GM18526 (cell line): ENCODE data around the gene OSBP2.

Experiments
- POLR2A ChIP-seq: IDR thresholded peaks from 3 replicates; pipeline ENCODE4 v1.6.1; 2011; ENCODE audit not compliant: insufficient read length; ENCODE audit errors: extremely low read depth

Gene OSBP2

GRCh38 chr22:30947816-30948454 lies 253.3 kb downstream of the OSBP2 start:
- TF ChIP-seq POLR2A: no peak

DNA sequence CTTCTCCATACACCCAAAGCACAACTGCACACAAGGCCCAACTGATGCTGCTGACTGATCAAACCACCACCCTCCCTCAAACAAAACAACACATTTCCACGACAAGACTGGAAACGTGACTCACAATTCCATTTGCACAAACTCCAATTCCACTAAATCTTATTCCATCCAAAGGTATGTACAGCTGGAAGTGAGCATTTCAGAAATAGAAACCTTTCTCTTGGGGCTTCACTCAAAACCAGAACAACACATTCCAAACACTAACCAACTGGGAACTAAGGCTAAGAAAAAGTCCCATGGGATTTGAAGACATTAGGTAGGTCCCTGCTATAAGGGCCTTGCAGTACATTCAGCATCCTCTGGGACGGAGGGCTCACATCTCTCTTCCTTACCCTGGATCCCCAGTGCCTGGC lies 254.3 kb downstream of the OSBP2 start:
- TF ChIP-seq POLR2A: no peak

- no peak for TF ChIP-seq POLR2A
These were observed 255.4 kb downstream of the OSBP2 start for GRCh38 chr22:30949934-30950660.

DNA sequence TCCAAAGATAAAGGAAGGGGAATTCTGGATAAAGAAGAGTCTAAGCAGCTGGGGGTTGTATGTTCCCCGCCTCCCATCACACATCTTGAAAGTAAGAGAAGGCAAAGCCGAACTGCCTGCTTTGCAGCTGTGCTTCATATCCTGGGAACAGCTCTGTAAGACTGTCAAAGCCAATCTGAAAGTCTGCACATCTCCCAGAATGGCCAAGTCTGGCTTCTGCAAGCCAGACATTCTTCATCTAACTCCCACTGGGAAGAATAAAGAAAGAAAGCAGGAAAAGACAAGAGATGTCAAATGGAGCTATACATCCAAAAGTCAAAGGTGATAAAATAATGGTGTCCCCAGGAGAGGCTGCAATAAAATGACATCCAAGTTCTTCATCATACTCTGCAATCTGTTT lies 258.5 kb downstream of the OSBP2 start:
- no peak for TF ChIP-seq POLR2A

GRCh38 chr22:30955153-30955552 lies 260.5 kb downstream of the OSBP2 start:
- TF ChIP-seq POLR2A: no peak
